Prostate gland (tissue), 2 donors: ENCODE measurements around the gene S100A9. TPM values are rescaled to one million over a fixed set of nuclear protein-coding genes. Genes with fewer than 3 reads are reported as not detected.

Experiments used
- DNase-seq: peaks from one replicate; pipeline ENCODE4 v3.0.0-alpha.2; 2019; ENCODE audit warnings: low spot score
- H3K27ac ChIP-seq, 2 donors: fragments of 200-600 bp; sonication (generic); 2 replicates each; pipeline ENCODE4 v1.5.1; 2017 to 2019
- H3K27me3 ChIP-seq: fragments of 200-600 bp; sonication (generic); replicated peaks from 2 replicates; pipeline ENCODE4 v1.5.1; 2019; ENCODE audit not compliant: insufficient read depth
- H3K36me3 ChIP-seq, 2 donors: fragments of 200-600 bp; sonication (generic); 1 replicate in 1 of 2; 2 replicates in 1 of 2; pipeline versions ENCODE4 v1.5.1 to v1.8.1; 2017 to 2019
- H3K4me1 ChIP-seq: fragments of 200-600 bp; sonication (generic); replicated peaks from 2 replicates; pipeline ENCODE4 v1.5.1; 2019
- H3K4me3 ChIP-seq, 2 donors: fragments of 200-600 bp; sonication (generic); 2 replicates each; pipeline ENCODE4 v1.5.1; 2017 to 2019
- H3K9me3 ChIP-seq: fragments of 200-600 bp; sonication (generic); 2 replicates; pipeline ENCODE4 v1.5.1; 2017
- CTCF ChIP-seq, 4 experiments: fragments of 200-600 bp in 2 of 4; fragments of 450-650 bp in 2 of 4; sonication (generic) in 2 of 4; IDR thresholded peaks; 1 replicate in 3 of 4; 2 replicates in 1 of 4; pipeline ENCODE4 v1.5.1; 2016 to 2019; ENCODE audit warnings: antibody characterized with exemption in 4 of 4, mild to moderate bottlenecking in 2 of 4, moderate library complexity in 2 of 4
- POLR2A ChIP-seq: fragments of 450-650 bp; IDR thresholded peaks from one replicate; pipeline ENCODE4 v1.6.1; 2016; ENCODE audit warnings: antibody characterized with exemption, mild to moderate bottlenecking
- POLR2AphosphoS5 ChIP-seq: sonication (generic); formaldehyde crosslinking; IDR thresholded peaks from one replicate; pipeline ENCODE4 v1.6.1; 2017; ENCODE audit warnings: antibody characterized with exemption
- WGBS: methylation state at CpG from one replicate; pipeline ENCODE4 v1.1.5; 2018; 5-methylcytosine and 5-hydroxymethylcytosine counted together
- intact Hi-C: fragments of 100-400 bp; cut with DNase I; formaldehyde crosslinking; loops from one replicate; pipeline ENCODE4 v1.14.2; 2022
- total RNA-seq, 2 donors: library from RNA; depleted of rRNA; stranded (reverse); fragments of >200 nt; gene quantifications; one replicate each; pipeline ENCODE4 v1.1.0, GENCODE V29; 2016

S100A9 gene
- total RNA-seq, 2 donors from 2014 or later: 25.6 to 45.2 TPM

- no peaks in the 10 kb centered on the region for H3K27me3 ChIP-seq
- WGBS: 85% methylated on average over 4 of the region's 4 CpGs
- no peaks in the 10 kb centered on the region for H3K9me3 ChIP-seq
- DNase-seq: no peak
- intact Hi-C loops: no loop called here
- no peak overlapping the region for H3K27ac ChIP-seq
- TF ChIP-seq CTCF (IDR thresholded peaks at IDR 0.05) (no peak), POLR2AphosphoS5 (no peak), POLR2A (no peak)
- no peaks in the 10 kb centered on the region for H3K4me1 ChIP-seq
- H3K4me3 ChIP-seq: no peak overlapping the region
- H3K36me3 ChIP-seq: no peaks in the 10 kb centered on the region
These were observed 30.1 kb downstream of the S100A9 start for GRCh38 chr1:153387785-153388184.

GRCh38 chr1:153389401-153389800 lies 31.7 kb downstream of the S100A9 start:
- WGBS: 86% methylated on average over 1 of the region's 1 CpG
- Histone ChIP-seq H3K27me3 (no peaks in the 10 kb centered on the region), H3K36me3 (no peaks in the 10 kb centered on the region), H3K27ac (no peak overlapping the region), H3K4me3 (no peak overlapping the region), H3K4me1 (no peaks in the 10 kb centered on the region), H3K9me3 (no peaks in the 10 kb centered on the region)
- intact Hi-C loops: no loop called here
- no peak for DNase-seq
- no peak for TF ChIP-seq CTCF (IDR thresholded peaks at IDR 0.05)
- no peak for TF ChIP-seq POLR2A
- no peak for TF ChIP-seq POLR2AphosphoS5

GRCh38 chr1:153389973-153390879 lies 32.6 kb downstream of the S100A9 start:
- no peak for TF ChIP-seq POLR2A
- TF ChIP-seq CTCF (IDR thresholded peaks at IDR 0.05): no peak
- no peak for TF ChIP-seq POLR2AphosphoS5
- Histone ChIP-seq H3K36me3 (no peaks in the 10 kb centered on the region), H3K4me3 (no peak overlapping the region), H3K27ac (no peak overlapping the region), H3K9me3 (no peaks in the 10 kb centered on the region), H3K4me1 (no peaks in the 10 kb centered on the region), H3K27me3 (no peaks in the 10 kb centered on the region)
- DNase-seq: no peak
- WGBS: 75% methylated on average over 17 of the region's 17 CpGs
- intact Hi-C loops: no loop called here

GRCh38 chr1:153390938-153391710 lies 33.5 kb downstream of the S100A9 start, which contains the start of gene S100A8:
Gene S100A8, minus strand, starts transcription at chr1:153391073. Its CDS starts 538 bp downstream, at chr1:153390535.
- TF ChIP-seq CTCF (IDR thresholded peaks at IDR 0.05): no peak
- no peak for TF ChIP-seq POLR2A
- no peak for TF ChIP-seq POLR2AphosphoS5
- Histone ChIP-seq H3K4me1 (no peaks in the 10 kb centered on the region), H3K27me3 (no peaks in the 10 kb centered on the region), H3K36me3 (no peaks in the 10 kb centered on the region), H3K27ac (no peak within 1 kb of the TSS), H3K4me3 (no peak within 1 kb of the TSS), H3K9me3 (no peaks in the 10 kb centered on the region)
- intact Hi-C loops: no loop called here
- WGBS: 55% methylated on average over 7 of the region's 7 CpGs
- DNase-seq: peak; percentile 19
